Measurements from ENCODE around the gene CAMSAP3. TPM values are rescaled to one million over a fixed set of nuclear protein-coding genes. Genes with fewer than 3 reads are reported as not detected.

The CAMSAP3 gene
- polyA plus RNA-seq, 4 donors = 1.6 to 27.7 (median 13.2) TPM

Other genes starting within 250 kb of the CAMSAP3 start
- gene ARHGEF18, start 246.9 kb upstream of the CAMSAP3 start, polyA plus RNA-seq (ENCODE audit: insufficient read length in 4 of 4) = 10 to 100 TPM; 16.3 to 38.3 (median 31.8) TPM
- 1 to 10 TPM; 2.4 to 8.9 (median 4.7) TPM for gene PEX11G, start 106.8 kb upstream of the CAMSAP3 start, polyA plus RNA-seq (ENCODE audit: insufficient read length in 4 of 4)
- gene ZNF358, start 79.8 kb upstream of the CAMSAP3 start, polyA plus RNA-seq (ENCODE audit: insufficient read length in 4 of 4) = 10 to 100 TPM; 35.7 to 71.8 (median 40.8) TPM
- 10 to 100 TPM; 13.1 to 22.4 (median 17.7) TPM for gene MCOLN1, start 73.2 kb upstream of the CAMSAP3 start, polyA plus RNA-seq (ENCODE audit: insufficient read length in 4 of 4)
- gene PNPLA6, start 60.1 kb upstream of the CAMSAP3 start, polyA plus RNA-seq (ENCODE audit: insufficient read length in 4 of 4) = 10 to 100 TPM; 25.2 to 53.3 (median 38.7) TPM
- 10 to 100 TPM; 28.8 to 47.5 (median 31.1) TPM for gene XAB2, start 33.7 kb downstream of the CAMSAP3 start, polyA plus RNA-seq (ENCODE audit: insufficient read length in 4 of 4)
- 100 to 1,000 TPM in 3 of 4 donors, 10 to 100 TPM in 1; 86.2 to 126 (median 114) TPM for gene PET100, start 33.9 kb downstream of the CAMSAP3 start, polyA plus RNA-seq (ENCODE audit: insufficient read length in 4 of 4)
- 1 to 10 TPM in 2 of 4 donors, under 1 TPM in 1, not detected in 1; 0.43 to 2.8 (median 1.3) TPM for gene PCP2, start 37.9 kb downstream of the CAMSAP3 start, polyA plus RNA-seq (ENCODE audit: insufficient read length in 4 of 4)
- 10 to 100 TPM; 11.6 to 84.1 (median 63.4) TPM for gene STXBP2, start 41.2 kb downstream of the CAMSAP3 start, polyA plus RNA-seq (ENCODE audit: insufficient read length in 4 of 4)
- gene RETN, start 73.2 kb downstream of the CAMSAP3 start, polyA plus RNA-seq (ENCODE audit: insufficient read length in 4 of 4) = 1 to 10 TPM in 3 of 4 donors, under 1 TPM in 1; 0.54 to 3.0 (median 1.6) TPM
- gene MCEMP1, start 81.2 kb downstream of the CAMSAP3 start, polyA plus RNA-seq (ENCODE audit: insufficient read length in 4 of 4) = under 1 TPM; 0.13 to 0.31 (median 0.24) TPM
- 10 to 100 TPM; 34.1 to 65.4 (median 41.0) TPM for gene TRAPPC5, start 85.0 kb downstream of the CAMSAP3 start, polyA plus RNA-seq (ENCODE audit: insufficient read length in 4 of 4)
- 1 to 10 TPM in 1 of 4 donors, under 1 TPM in 3; 0.19 to 1.2 (median 0.36) TPM for gene FCER2, start 106.3 kb downstream of the CAMSAP3 start, polyA plus RNA-seq (ENCODE audit: insufficient read length in 4 of 4)
- gene CLEC4G, start 136.2 kb downstream of the CAMSAP3 start, polyA plus RNA-seq (ENCODE audit: insufficient read length in 4 of 4) = under 1 TPM in 1 of 4 donors, not detected in 3; 0.31 TPM
- gene CD209, start 151.7 kb downstream of the CAMSAP3 start, polyA plus RNA-seq (ENCODE audit: insufficient read length in 4 of 4) = 1 to 10 TPM in 3 of 4 donors, under 1 TPM in 1; 0.87 to 6.0 (median 1.7) TPM
- 1 to 10 TPM in 3 of 4 donors, under 1 TPM in 1; 0.08 to 3.0 (median 2.1) TPM for gene CLEC4M, start 167.4 kb downstream of the CAMSAP3 start, polyA plus RNA-seq (ENCODE audit: insufficient read length in 4 of 4)
- 10 to 100 TPM; 14.0 to 18.7 (median 16.1) TPM for gene EVI5L, start 234.4 kb downstream of the CAMSAP3 start, polyA plus RNA-seq (ENCODE audit: insufficient read length in 4 of 4)

Data from left renal pelvis (tissue), 4 donors.